ENCODE measurements around the gene VDAC2.
A peak's percentile ranks its signal among the peaks of the same experiment; 100 is the strongest.
"Not testable (repeated sequence)": the region's sequence is repeated elsewhere in the genome, so short reads cannot be mapped to it uniquely, and the experiment has no call there.

VDAC2 gene

DNA sequence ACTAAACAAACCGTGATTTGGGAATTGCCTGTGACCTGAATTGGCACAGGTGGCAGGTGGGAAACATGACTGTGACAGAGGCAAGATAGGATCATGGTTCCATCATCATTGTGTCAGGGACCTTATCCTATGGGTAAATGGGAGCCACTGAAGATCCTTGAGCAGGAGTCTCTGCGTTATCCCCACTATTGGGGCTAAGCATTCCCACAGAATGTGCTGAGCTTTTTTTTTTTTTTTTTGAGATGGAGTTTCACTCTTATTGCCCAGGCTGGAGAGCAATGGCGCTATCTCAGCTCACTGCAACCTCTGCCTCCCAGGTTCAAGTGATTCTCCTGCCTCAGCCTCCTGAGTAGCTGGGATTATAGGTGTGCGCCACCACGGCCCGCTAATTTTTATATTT is 10.6 kb upstream of the VDAC2 start:
- DNase-seq (ENCODE audit: low spot score): not testable (repeated sequence)

DNA sequence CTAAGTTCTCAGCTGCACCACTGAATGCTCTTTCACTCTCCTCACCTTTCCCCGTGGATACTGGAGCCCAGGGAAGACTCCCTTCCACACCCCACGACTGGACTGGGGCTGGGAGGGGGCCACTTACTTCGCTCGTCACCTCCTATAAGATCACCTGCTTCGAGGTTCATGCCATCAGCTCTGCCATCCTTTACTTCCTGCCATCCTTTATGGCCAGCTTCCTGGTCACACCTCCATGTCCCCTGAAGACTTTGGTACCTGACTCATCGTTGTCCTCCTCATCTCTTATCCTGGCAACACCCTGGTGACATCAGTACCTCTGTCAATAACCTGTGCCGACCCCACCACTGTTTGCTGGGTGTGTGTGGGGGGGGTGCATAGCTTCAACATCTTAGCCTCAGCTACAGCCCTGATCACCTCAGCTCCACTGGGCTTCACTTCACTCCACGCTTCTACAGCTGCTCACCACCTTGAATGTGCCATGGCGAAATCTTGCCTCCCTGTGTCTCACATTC is 8.7 kb upstream of the VDAC2 start:
- DNase-seq (ENCODE audit: low spot score): no peak

DNA sequence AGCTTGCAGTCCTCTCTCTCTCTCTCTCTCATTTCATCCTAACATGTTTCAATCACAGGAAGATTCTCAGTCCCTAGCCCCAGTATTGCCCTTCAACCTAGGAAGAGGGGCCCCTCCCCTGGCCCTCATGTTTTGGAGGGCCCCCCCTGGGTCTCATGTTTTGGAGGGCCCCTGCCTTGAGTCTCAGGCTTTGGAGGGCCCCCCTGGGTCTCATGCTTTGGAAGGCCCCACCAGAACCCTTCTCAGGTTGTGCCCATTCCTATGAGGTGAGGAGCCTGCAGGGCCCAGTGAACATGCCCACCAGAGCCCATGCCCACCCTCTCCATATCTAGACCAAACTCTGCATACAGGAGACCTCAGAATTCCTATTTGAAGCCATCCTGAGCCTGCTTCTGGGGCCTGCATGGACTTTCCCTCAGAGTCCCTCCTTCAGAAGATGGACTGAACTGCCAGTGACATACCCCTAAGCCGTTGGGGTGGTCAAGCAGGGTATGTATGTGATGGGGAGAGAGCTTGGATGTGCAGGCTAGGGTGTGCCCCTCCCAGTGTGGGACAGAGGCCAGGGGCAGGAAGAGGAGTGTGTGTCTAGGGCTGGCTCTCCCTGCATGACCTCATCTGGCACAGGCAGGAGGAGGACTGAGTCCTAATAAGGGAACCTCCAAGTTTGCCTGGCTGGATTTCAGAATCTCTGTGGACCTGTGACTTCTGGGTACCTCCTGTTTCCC is 8.1 kb upstream of the VDAC2 start:
- no peak for DNase-seq (ENCODE audit: low spot score)

DNA sequence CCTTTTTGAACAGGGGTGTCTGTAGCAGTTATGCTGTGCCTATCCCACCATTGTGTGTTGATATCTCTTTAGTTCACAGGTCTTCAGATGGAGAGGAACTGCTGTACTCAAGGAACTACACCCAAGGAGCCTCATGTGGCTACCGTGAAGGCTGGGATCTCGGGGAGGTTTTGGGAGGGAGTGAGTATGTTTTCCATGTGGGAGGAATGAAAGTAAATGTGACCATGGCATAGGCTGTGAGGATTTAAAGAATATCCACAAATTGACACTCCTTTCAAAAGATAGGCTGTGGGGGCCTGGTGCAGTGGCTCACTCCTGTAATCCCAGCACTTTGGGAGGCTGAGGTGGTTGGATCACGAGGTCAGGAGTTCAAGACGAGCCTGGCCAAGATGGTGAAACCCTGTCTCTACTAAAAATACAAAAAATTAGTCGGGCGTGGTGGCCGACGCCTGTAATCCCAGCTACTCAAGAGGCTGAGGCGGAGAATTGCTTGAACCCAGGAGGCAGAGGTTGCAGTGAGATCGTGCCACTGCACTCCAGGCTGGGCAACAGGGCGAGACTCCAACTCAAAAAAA is 7.5 kb upstream of the VDAC2 start:
- DNase-seq (ENCODE audit: low spot score): not testable (repeated sequence)

DNA sequence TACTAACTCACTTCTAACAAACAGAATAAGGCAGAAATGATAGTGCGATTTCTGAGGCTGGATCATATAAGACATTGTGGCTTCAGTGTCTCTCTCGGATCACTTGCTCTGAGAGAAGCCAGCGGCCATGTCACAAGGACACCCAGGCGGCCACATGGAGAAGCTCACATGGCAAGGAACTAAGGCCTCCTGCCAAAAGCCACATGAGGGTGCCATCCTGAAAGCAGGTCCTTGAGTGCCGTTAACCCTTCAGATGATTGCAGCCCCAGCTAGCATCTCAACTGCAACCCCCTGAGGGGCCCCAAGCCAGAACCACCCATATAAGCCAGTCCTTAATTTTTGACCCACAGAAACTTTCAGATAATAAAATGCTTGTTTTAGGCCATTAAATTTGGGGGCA is 6.9 kb upstream of the VDAC2 start:
- DNase-seq (ENCODE audit: low spot score): no peak

DNA sequence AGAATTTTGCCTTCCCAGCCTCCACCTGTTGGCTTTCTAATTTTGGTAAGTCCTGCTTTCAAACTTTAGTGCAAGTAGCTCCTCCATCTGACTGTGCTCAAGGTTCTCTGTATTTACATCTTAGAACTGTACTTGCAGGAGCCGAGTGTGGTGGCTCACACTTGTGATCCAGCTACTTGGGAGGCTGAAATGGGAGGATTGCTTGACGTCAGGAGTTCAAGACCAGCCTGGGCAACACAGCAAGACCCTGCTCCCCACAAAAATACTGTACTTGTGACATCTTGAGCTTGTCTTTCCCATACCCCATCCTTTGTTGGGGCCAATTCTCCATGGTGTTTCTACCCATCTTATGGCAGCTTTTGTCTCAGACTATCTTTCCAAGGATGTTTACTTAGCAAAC is 4.7 kb upstream of the VDAC2 start:
- no peak for DNase-seq (ENCODE audit: low spot score)

DNA sequence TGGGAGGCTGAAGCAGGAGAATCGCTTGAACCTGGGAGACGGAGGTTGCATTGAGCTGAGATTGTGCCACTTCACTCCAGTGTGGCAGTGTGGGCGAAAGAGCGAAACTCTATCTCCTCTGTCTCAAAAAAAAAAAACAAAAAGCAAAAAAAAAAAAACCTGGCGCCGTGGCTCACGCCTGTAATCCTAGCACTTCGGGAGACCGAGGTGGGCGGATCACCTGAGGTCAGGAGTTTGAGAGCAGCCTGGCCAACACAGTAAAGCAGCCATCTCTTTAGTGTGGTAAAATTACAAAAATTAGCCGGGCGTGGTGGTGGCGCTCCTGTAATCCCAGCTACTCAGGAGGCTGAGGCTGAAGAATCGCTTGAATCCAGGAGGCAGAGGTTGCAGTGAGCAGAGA is 4.0 kb upstream of the VDAC2 start:
- not testable (repeated sequence) for DNase-seq (ENCODE audit: low spot score)

DNA sequence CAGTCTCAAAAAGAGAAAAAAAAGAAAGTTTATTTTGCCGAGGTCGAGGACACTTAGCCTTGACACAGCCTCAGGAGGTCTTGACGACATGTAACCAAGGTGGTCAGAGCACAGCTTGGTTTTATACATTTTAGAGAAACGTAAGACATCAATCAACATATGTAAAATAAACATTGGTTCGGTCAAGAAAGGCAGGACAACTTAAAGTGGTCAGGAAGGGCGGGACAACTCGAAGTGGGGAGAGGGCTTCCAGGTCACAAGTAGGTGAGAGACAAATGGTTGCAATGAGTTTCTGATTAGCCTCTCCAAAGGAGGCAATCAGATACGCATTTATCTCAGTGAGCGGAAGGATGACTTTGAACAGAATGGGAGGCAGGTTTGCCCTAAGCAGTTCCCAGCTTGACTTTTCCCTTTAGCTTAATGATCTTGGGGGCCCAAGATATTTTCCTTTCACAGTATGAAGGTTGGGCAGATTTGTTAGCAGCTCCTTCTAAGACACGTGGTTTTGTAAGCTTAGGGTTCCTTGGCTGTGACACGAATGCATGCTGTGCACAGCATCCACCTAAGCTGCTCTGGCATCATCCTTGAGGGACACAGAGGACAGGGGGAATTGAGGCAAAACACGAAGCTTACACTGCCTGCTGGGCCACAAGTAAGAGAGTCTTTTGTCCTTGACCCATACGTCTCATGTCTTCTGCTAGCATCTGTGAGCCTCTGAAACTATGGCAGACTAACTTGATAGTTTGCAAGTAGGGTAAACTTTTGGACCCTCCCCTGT is 3.3 kb upstream of the VDAC2 start:
- no peak for DNase-seq (ENCODE audit: low spot score)

DNA sequence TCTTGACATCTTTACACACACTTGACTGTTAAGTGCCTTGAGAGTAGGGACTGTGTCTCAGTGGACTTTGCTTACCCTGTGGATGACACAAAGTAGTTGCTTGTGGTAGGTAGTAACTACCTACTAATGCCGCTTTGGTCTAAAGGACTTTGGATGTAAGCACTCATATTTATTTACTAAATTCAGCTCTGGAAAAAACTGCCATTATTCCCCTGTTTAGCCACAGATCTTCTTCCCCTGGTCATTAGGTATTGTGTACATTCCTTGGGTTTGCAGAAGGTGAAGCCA is 2.8 kb upstream of the VDAC2 start:
- DNase-seq (ENCODE audit: low spot score): no peak

DNA sequence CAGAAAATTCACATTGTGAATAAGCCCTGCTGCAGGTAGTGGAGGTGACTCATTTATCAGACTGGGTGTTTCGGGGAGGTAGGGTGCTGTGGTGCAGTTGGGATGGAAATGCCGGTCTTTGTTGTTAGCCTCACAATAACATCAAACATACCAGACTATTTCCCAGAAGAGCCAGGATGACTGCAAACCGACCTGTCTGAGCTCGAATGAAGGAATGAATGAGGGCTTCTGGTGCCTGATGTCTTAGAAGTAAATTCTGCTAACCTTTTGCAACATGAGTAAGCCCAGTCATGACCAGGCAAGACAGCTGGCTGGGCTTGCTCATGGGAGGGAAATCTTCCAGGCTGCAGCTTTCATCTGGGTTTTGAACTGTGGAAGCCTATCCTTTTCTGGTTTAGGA is 2.4 kb upstream of the VDAC2 start:
- no peak for DNase-seq (ENCODE audit: low spot score)

DNA sequence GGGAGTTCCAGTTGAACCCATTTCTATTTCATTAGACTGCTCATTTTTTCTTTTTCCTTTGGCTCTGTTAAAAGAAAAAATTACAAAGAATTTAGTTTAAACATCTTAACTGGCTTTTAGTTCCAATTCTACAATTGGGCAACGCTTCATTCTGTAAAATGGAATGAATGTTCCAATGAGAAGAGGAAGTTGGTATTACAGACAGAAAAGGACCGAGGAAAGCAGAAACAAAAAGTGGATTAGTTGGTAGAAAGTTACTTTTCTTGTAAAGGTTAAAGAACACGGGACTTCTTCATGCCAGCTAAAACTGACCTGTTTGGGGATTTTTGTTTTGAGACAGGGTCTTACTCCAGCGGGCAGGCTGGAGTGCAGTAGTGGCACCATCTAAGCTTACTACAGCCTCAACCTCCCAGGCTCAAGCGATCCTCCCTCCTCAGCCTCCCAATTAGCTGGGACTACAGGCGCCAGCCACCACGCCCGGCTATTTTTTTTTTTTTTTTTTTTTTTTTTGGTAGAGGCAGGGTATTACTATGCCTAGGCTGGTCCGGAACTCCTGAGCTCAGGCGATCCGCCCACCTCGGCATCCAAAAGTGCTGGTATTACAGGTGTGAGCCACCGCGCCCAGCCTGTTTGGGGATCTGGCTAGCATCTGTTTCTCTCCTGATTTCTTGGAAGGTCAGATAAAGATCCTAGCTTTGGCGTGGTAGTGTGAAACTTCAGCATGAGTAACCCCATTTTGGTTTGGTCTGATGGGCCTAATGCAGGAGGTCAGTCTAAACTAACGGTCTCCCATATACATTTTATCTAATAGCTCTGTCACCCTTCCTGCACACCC is 1.3 kb upstream of the VDAC2 start:
- DNase-seq (ENCODE audit: low spot score): no peak

DNA sequence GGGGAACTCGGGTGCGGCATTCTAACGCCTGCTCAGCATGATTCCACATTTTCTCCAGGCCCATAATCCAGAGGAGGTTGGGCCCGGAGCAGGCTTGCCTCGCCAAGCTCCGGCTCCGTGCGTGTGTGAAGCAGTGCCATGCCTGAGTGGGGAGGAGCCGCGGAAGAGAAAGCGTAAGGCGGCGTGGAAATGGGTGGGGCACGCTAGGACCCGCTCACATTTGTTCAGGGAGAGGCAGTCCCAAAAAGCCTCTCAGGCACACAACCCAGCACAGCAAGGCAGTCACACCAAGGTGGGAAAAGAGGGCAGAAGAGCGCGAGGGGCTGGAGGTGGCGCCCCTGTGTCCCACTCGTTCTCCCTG is 695 bp upstream of the VDAC2 start:
- peak; percentile 86 for DNase-seq (ENCODE audit: low spot score)

DNA sequence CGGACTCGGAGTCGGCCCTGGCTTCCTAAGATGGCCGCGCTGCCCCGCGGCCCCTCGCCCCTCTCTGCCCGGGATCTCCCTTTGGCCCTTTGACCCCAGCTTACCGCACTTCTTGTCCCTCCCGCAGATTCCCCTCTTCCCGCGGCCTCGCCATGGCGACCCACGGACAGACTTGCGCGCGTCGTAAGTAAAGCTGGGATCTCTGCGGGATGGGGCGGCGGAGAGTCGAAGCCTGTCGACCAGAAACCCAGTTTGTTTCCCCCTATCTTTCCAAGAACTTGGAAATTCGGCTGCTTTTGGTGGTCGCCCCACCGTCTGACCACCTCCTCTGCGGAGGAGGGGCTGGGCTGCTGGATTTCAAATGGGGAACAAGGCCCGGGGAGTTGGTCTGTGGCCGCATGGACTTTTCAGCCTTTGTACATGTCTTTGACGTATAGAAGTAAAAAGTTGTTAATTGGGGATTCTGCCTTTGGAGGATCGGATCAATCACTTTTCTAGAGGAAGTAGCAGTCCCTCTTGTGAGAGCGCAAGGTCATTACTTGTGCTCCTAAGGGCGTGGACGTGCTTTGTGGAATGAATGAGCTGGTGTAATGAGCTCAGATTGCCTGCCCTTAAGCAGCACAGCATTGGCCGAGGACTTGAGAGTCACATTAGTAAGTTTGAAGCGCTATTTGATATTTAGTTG is 553 bp downstream of the VDAC2 start:
- peak; percentile 58 for DNase-seq (ENCODE audit: low spot score)

DNA sequence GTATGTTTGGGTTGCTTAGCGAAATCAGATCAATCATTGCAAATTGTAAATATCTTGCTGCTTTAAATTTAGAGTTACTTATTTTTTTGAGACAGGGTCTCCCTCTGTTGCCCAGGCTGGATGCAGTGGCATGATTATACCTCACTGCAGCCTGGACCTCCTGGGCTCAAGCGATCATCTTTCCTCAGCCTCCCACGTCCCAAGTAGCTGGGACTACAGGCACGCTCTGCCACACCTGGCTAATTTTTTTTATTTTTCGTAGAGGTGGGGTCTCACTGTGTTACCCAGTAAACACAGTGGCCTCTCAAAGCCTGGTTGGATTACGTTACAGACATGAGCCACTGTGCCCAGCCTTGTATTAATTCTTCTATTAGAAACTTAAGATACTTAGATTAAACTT is 1.7 kb downstream of the VDAC2 start:
- DNase-seq (ENCODE audit: low spot score): no peak

DNA sequence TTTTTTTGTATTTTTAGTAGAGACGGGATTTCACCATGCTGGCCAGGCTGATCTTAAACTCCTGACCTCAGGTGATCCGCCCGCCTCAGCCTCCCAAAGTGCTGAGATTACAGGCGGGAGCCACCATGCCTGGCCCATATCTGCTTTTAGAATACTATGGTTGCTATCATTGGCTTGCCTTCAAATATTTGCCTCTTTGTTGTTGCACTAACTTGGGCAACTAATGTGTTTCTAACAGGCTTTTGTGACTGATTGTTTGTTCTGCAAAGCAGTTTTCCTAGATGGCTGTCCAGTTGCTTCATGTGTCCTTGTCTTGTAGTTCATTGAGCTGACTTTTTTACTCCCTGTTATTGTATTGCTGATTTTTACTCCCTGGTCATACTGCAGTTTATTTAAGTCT is 9.7 kb downstream of the VDAC2 start:
- no peak for DNase-seq (ENCODE audit: low spot score)

DNA sequence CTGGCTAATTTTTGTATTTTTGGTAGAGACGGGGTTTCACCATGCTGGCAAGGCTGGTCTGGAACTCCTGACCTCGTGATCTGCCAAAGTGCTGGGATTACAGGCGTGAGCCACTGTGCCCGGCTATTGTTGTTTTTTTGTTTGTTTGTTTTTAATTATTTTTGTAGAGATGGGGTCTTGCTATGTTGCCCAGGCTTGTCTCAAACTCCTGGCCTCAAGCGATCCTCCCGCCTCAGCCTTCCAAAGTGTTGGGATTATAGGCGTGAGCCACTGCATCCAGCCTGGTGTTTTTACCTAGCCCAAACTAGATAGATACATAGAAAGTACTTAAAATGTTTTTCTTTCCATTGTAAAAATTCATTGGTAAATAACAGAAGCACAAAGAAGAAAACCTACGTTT is 10.9 kb downstream of the VDAC2 start:
- not testable (repeated sequence) for DNase-seq (ENCODE audit: low spot score)

DNA sequence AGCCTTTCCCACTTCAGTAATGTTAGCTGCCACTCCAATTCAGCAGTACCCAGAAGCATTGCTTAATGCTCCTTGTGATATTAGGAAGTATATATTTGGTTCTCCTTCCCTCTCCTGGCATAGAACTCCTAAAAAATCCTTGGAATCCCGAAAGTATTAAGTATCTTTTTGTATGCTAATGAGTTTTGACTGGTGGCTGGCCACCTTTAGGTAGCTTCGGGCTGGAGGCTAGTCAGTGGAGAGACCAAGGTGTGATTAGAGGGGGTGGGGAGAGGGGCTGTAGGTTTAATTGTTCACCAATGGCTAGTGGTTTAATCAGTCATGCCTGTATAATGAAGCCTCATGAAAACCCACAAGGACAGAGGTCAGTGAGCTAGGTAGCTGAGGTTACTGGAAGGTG is 12.9 kb downstream of the VDAC2 start:
- DNase-seq (ENCODE audit: low spot score): no peak

DNA sequence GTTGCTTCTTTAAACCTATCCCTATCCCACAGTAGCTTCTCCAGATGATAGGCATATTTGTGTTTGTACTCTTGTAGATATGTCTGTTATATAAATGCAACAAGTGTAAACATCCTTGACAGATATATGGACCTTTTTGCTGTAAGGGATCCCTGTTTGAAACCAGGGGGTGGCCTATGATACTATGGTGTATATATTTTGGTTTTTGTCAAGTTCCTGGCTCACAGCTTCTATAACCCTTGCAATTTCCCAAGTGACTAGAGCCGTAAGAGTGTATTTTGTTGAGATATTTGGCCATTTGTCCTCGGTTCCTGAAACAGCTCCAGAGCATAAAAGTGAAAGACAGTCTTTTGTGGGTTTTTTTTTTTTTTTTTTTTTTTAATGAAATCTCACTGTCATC is 15.5 kb downstream of the VDAC2 start:
- no peak for DNase-seq (ENCODE audit: low spot score)

DNA sequence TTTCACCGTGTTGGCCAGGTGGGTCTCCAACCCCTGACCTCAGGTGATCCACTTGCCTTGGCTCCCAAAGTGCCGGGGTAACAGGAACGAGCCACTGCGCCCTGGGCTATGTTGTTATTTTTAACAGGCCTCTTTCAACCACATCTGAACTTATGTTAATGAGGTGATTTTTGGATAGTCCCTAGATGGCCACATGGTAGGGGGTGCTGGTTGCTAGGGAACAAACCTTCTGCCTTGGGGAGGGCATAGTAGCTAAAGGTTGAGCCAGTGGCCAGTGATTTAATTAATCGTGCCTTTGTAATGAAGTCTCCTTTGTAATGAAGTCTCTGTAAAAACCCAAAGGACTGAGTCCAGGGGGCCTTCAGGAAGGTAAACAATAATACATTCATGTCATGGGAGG is 16.1 kb downstream of the VDAC2 start:
- no peak for DNase-seq (ENCODE audit: low spot score)

DNA sequence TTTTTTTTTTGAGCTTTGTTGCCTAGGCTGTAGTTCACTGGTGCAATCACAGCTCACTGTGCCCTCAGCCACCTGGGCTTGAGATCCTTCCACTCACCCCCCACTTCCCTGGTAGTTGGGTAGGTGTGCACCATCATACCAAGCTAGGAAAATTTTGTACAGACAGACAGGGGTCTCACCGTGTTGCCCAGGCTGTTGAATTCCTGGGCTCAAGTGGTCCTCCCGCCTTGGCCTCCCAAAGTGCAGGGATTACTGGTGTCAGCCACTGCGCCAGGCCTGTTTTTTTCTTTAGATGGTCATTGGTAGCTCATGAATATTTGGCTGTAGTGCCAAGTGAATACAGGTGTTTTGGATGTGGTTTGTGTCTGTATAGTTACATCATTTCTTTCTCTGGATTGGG is 17.7 kb downstream of the VDAC2 start:
- DNase-seq (ENCODE audit: low spot score): no peak

DNA sequence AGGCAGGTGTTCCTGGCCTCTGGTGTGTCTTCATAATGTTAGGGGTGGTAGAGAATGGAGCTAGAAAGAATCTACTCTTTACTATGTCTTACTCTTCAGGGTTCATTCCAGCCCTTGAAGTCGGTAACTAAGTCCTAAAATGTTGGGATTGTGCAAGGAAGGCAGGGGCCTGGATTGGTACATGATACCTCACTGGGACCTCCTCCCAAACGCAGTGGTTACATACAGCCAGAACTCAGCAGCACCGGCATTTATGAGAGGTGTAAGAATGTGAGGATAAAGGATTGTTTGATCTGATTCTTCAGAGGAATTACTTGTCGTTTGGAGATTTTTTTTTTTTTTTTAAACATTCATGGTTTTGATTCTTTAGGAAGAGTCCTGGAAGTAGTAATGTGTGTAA is 18.2 kb downstream of the VDAC2 start:
- no peak for DNase-seq (ENCODE audit: low spot score)

DNA sequence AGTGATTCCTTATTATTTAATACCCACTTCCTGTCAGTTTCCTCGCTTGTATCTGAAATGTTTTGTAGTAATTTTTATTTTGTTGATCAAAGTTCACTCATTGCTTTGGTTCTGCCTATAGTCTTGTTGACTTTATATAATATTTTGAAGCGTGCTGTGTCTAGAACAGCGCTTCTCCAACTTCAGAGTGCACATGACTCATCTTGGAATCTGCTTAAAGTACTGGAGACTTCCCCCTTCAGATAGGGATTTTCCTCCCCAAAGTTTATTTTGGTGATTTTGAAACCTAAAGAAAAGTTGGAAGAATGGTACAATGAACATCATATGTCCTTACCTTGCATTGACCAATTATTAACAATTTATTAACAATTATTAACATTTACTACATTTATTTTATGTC is 19.4 kb downstream of the VDAC2 start:
- DNase-seq (ENCODE audit: low spot score): no peak

All from hematopoietic multipotent progenitor cell treated with erythropoietin and hydrocortisone succinate and interleukin-3 and kit ligand, for 17 days (in vitro differentiated cells).